ENCODE measurements around the gene CCDC71L. TPM values are rescaled to one million over a fixed set of nuclear protein-coding genes. Genes with fewer than 3 reads are reported as not detected.

CCDC71L gene
- 10.4 to 15.5 TPM (median 13.6 TPM) in 5 replicates for total RNA-seq (2022; extraction: Qiagen RNA extraction; ENCODE audit: low read depth)

GRCh38 chr7:106660862-106661720, at the start of gene CCDC71L:
Gene CCDC71L, minus strand, starts transcription at chr7:106661158. Its CDS starts 262 bp downstream, at chr7:106660896.

Other genes with a start within 250 kb of the CCDC71L start
- gene PIK3CG, start 204.1 kb upstream of the CCDC71L start, total RNA-seq (2022; extraction: Qiagen RNA extraction; ENCODE audit: low read depth) = not detected in 5 replicates